Upper lobe of right lung (tissue), 1 donor: ENCODE results near the gene HS6ST3. TPM values are rescaled to one million over a fixed set of nuclear protein-coding genes. Genes with fewer than 3 reads are reported as not detected.

Experiments
- ATAC-seq: fragments of 200-7000 bp; cut with Tn5 transposase; one replicate; pipeline ENCODE4 v1.9.1; 2020; ENCODE audit warnings: mild to moderate bottlenecking, moderate library complexity
- DNase-seq: peaks from one replicate; pipeline ENCODE4 v3.0.0-alpha.2; 2020
- H3K27ac ChIP-seq: fragments of 200-600 bp; one replicate; pipeline ENCODE4 v1.8.0; 2022
- H3K27me3 ChIP-seq: fragments of 200-600 bp; one replicate; pipeline ENCODE4 v1.8.0; 2022; ENCODE audit warnings: mild to moderate bottlenecking
- H3K36me3 ChIP-seq: fragments of 200-600 bp; one replicate; pipeline ENCODE4 v1.8.0; 2022
- H3K4me1 ChIP-seq: fragments of 200-600 bp; one replicate; pipeline ENCODE4 v1.8.0; 2022
- H3K4me3 ChIP-seq: fragments of 200-600 bp; one replicate; pipeline ENCODE4 v1.8.0; 2022; ENCODE audit warnings: mild to moderate bottlenecking
- H3K9me3 ChIP-seq: fragments of 200-600 bp; one replicate; pipeline ENCODE4 v1.8.0; 2022
- intact Hi-C: fragments of 100-400 bp; cut with DNase I; formaldehyde crosslinking; loops from one replicate; pipeline ENCODE4 v1.11.0; 2022
- total RNA-seq: library from RNA; stranded (reverse); fragmentation: NEBNext Ultra II Directional; extraction: Animal tissue kit (Norgen Biotek cat#: 25700); gene quantifications from one replicate; pipeline ENCODE4 v1.2.1, GENCODE V29; 2021
- TF ChIP-seq, protein P1 (sequence below): fragments of 200-600 bp; IDR thresholded peaks from one replicate; pipeline ENCODE4 v1.8.0; 2022; ENCODE audit warnings: antibody characterized with exemption
- donor health status: DM: no; HTN: yes; CAD: no; lungs with severe emphysema.

The HS6ST3 gene
- total RNA-seq, 1 donor from 2014 or later = not detected

GRCh38 chr13:96779691-96780090 is 689.8 kb downstream of the HS6ST3 start:
- H3K4me1 ChIP-seq = no peaks in the 10 kb centered on the region
- H3K27me3 ChIP-seq = no peaks in the 10 kb centered on the region
- no peak overlapping the region for H3K4me3 ChIP-seq
- peaks cover 10% of the 10 kb centered on the region for H3K9me3 ChIP-seq
- intact Hi-C loops = no loop called here
- DNase-seq = no peak
- TF ChIP-seq, protein P1, sequence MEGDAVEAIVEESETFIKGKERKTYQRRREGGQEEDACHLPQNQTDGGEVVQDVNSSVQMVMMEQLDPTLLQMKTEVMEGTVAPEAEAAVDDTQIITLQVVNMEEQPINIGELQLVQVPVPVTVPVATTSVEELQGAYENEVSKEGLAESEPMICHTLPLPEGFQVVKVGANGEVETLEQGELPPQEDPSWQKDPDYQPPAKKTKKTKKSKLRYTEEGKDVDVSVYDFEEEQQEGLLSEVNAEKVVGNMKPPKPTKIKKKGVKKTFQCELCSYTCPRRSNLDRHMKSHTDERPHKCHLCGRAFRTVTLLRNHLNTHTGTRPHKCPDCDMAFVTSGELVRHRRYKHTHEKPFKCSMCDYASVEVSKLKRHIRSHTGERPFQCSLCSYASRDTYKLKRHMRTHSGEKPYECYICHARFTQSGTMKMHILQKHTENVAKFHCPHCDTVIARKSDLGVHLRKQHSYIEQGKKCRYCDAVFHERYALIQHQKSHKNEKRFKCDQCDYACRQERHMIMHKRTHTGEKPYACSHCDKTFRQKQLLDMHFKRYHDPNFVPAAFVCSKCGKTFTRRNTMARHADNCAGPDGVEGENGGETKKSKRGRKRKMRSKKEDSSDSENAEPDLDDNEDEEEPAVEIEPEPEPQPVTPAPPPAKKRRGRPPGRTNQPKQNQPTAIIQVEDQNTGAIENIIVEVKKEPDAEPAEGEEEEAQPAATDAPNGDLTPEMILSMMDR = no peak
- ATAC-seq = no peak
- no peaks in the 10 kb centered on the region for H3K36me3 ChIP-seq
- H3K27ac ChIP-seq = no peak overlapping the region

DNA sequence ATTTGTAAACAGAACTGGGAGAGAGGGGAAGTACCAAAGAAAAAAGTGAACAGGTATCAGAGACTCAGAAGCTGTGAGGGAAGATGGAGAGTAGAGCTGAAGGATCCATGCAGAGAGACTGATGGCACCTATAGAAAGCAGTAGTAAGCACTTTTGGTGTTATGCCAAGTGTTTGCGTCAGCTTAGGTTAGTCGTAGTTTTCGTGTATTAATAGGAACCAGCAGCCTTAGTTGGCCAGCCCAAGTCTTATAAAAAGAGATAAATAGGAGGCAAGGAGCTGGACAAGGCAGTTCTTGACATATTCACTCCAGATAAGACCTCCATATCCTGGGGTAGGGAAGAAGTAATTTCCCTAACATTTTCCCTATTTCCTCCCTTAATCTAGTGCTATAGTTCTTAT is 690.2 kb downstream of the HS6ST3 start:
- intact Hi-C loops = no loop called here
- TF ChIP-seq, protein P1 = no peak
- H3K27me3 ChIP-seq = no peaks in the 10 kb centered on the region
- no peak overlapping the region for H3K27ac ChIP-seq
- no peak overlapping the region for H3K4me3 ChIP-seq
- H3K36me3 ChIP-seq = no peaks in the 10 kb centered on the region
- no peak for ATAC-seq
- no peak for DNase-seq
- peaks cover 10% of the 10 kb centered on the region for H3K9me3 ChIP-seq
- H3K4me1 ChIP-seq = no peaks in the 10 kb centered on the region

DNA sequence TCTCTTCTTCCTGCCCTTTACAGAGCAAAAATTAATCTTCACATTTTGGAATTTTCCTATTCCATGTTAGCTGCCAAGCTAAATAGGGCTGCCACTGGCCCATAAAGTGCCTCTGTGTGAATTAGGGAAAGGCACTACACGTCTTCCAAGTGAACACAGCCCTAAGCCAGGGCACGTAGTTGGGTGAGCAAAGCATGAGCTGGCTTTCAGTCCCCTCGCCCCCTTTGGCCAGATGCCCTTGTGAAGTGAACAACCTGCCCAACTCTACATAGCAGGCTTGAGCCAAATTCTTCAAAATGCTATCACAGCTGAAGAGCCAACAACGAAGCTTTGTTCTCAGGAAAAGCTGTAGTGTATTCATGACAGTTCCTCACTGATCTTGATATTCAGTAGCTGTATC is 691.2 kb downstream of the HS6ST3 start:
- H3K27ac ChIP-seq = no peak overlapping the region
- H3K36me3 ChIP-seq = no peaks in the 10 kb centered on the region
- intact Hi-C loops = no loop called here
- no peaks in the 10 kb centered on the region for H3K4me1 ChIP-seq
- H3K27me3 ChIP-seq = no peaks in the 10 kb centered on the region
- DNase-seq = no peak
- TF ChIP-seq, protein P1 = no peak
- no peak overlapping the region for H3K4me3 ChIP-seq
- no peak for ATAC-seq
- H3K9me3 ChIP-seq = peaks cover 10% of the 10 kb centered on the region

- no peaks in the 10 kb centered on the region for H3K27me3 ChIP-seq
- TF ChIP-seq, protein P1 = no peak
- no peaks in the 10 kb centered on the region for H3K4me1 ChIP-seq
- no peak overlapping the region for H3K27ac ChIP-seq
- no peak overlapping the region for H3K4me3 ChIP-seq
- no peak for DNase-seq
- no peak for ATAC-seq
- intact Hi-C loops = no loop called here
- H3K36me3 ChIP-seq = no peaks in the 10 kb centered on the region
- H3K9me3 ChIP-seq = peaks cover 10% of the 10 kb centered on the region
Measured at GRCh38 chr13:96782186-96782585, 692.3 kb downstream of the HS6ST3 start.

- intact Hi-C loops = no loop called here
Measured at GRCh38 chr13:96783057-96783456, 693.1 kb downstream of the HS6ST3 start.

More at GRCh38 chr13:96783057-96783456, 693.1 kb downstream of the HS6ST3 start:
- Histone ChIP-seq H3K4me1 (no peaks in the 10 kb centered on the region), H3K4me3 (no peak overlapping the region), H3K27ac (no peak overlapping the region), H3K9me3 (peaks cover 4% of the 10 kb centered on the region), H3K36me3 (no peaks in the 10 kb centered on the region), H3K27me3 (no peaks in the 10 kb centered on the region)
- no peak for ATAC-seq
- TF ChIP-seq, protein P1 = no peak
- DNase-seq = no peak
